GM21723 (cell line): ENCODE measurements around the gene ADARB2.
"Not testable (repeated sequence)": the region's sequence is repeated elsewhere in the genome, so short reads cannot be mapped to it uniquely, and the experiment has no call there.

Experiments used
- ATAC-seq: cut with Tn5 transposase; IDR thresholded peaks from one replicate; pipeline ENCODE4 v1.9.1; 2021; ENCODE audit warnings: mild to moderate bottlenecking, moderate library complexity; ENCODE audit not compliant: unreplicated experiment

Gene ADARB2

DNA sequence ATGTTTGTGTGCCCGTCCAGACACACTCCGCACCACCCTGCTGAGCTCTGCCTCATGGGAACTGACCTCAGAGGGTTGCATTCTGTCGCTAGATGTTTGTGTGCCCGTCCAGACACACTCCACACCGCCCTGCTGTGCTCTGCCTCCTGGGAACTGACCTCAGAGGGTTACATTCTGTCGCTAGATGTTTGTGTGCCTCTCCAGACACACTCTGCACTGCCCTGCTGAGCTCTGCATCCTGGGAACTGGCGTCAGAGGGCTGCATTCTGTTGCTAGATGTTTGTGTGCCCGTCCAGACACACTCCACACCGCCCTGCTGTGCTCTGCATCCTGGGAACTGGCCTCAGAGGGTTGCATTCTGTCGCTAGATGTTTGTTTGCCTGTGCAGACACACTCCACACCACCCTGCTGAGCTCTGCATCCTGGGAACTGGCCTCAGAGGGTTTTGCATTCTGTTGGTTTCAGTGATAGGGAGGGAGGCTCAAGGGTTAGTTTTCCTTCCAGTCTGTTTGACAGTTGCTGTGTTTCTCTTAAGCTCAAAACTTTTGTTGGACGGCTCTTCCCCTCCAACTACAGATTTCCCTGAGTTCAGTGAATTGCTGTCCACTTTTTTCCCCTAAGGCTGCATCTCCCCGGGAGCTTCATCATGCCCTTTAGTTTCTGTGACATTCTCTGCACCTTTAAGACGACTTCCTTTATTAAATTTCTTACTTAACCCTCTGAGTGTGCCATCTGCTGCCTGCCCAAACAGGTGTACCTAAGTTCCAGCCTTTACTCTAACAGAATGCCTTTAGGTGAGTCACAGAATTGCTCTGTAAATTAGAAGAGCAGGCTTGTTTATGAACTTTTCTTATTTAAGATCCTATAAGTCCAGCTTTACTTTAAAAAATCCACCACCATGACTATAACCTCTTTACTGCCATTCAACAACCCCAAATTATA is 119.7 kb downstream of the ADARB2 start:
- ATAC-seq = not testable (repeated sequence)

GRCh38 chr10:1616701-1617100 is 120.6 kb downstream of the ADARB2 start:
- ATAC-seq = not testable (repeated sequence)

DNA sequence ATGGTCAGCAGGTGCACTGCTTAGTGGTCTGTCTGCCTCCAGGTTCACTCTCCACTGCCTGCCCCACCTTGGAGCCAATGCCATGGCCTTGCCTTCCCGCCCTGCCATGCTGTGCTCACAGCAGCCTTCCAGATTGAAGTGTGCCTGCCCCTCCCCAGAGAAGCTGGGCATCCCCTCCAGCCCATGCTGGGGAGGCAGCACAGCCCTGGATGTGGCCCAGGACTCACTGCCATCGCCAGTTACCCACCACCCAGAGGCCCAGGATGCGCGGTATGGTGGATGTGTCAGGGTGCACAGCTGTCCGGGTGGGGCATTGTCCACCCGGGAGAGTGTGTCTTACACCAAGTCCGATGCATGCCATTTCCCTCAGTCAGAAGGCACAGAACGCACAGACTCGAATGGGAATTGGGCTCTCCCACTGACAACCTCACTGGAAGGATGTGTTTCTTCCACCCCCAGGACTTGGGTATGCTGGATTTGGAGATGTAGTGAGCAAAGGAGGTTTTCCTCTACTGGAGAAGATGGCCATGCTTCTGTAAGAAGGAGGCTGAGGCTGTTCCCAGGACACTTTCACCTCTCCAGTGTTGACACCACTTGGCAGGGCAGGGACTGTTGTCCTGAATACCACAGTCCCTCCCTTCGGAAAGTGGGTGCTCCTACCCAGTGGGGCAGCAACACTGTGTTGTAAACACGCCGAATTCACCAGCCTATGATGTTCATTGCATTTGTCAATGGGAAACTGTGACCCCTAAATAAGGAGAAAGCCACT is 122.0 kb downstream of the ADARB2 start:
- ATAC-seq = no peak

GRCh38 chr10:1613511-1613910 is 123.8 kb downstream of the ADARB2 start:
- no peak for ATAC-seq

DNA sequence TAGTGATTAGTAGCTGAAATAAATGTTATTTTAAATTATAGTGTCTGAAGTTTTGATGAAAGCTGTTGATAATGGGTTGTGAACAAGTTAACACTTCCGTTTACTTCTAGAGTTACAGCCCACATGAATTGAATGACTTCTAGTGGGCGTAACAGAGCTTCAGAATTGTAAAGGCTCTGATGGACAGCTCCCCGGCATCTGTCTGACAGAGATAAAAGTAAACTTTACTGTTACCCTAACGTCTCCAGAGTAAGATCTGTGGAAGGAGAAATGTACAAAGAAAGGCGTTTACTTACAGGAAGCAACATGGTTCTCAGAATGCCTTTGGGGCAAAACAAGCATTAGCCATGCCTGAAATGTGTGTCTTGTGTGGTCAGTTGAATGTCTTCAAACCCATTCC is 124.4 kb downstream of the ADARB2 start:
- no peak for ATAC-seq

- no peak for ATAC-seq
These were observed 125.3 kb downstream of the ADARB2 start for GRCh38 chr10:1611936-1612550.

GRCh38 chr10:1610986-1611770 is 126.1 kb downstream of the ADARB2 start:
- ATAC-seq = no peak

- ATAC-seq = no peak
These were observed 127.7 kb downstream of the ADARB2 start for GRCh38 chr10:1609648-1609970.

DNA sequence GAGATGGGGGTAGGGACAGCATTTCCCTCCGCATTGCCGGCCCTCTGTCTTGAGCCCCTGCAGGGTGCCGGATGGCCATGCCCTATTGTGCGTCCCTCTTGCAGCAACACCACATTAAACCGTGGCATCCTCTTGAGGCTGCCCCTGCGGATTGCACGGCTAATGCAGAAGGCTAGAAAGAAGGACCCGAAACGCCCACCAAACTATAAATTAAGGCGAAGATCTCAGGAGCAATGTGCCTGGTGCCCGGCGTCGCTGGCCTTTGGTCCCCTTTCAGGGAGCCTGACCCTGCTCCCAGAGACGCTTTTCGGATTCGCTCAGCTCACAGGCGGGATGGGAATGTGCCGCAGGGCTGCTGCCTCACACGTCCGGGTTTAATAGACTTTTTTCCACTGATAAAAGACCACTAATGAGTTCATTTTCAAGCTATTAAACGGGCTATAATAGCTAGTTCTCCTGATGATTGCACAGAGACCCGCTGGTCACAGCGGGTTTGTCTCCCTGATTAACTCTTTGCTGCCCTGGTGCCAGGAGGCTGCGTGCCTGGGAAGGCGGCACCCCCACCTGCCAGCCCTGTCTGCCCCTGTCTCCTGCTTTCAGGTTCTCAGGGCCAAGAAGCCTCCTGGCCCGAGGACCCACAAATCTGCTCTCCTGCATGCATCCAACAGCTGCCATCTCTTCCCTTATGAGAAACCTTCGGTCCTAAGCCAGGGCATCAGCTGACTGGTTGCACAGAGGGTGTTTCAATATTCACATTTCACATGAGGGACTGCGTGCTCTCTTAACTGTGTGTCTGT is 128.3 kb downstream of the ADARB2 start:
- ATAC-seq = no peak

GRCh38 chr10:1608408-1608807 is 128.9 kb downstream of the ADARB2 start:
- no peak for ATAC-seq

DNA sequence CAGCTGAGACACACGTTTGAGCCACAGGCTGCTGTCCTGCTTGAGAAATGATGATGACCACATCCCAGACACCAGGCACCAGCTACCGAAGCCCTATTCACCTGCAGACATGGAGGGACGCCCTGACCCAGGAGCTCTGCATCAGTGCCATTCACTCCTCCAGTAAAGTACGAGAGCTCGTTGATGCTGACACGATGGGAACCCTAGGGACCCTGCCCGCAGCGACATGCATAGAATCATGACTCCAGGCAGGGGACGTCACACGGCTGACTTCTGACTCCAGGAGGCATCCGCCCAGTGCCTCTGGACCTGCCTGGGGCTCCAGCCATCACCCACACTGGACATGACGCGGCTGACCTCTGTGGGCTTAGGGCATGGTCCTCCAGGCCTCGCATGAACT is 129.9 kb downstream of the ADARB2 start:
- no peak for ATAC-seq

- no peak for ATAC-seq
These were observed 131.1 kb downstream of the ADARB2 start for GRCh38 chr10:1605999-1606940.

- no peak for ATAC-seq
These were observed 132.2 kb downstream of the ADARB2 start for GRCh38 chr10:1605121-1605520.

DNA sequence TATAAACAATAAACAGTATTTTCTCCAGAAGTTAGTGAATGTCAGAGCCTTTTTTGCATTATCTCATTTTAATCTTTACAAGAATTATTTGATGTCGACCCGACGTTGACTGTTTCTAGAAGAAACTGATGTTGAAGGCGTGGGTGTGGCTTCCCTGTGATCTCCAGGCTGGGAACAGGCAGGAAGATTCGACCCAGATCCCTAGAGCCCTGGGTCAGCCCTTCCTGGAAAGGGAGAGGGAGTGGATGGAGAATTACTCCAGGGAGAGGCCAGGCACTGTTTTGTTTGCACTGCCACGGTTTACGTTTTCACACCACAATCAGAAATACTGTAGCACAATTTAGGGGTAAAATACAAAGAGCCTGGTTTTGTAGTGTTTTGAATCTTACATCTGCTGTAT is 133.1 kb downstream of the ADARB2 start:
- no peak for ATAC-seq

- ATAC-seq = no peak
These were observed 134.1 kb downstream of the ADARB2 start for GRCh38 chr10:1603181-1603580.

DNA sequence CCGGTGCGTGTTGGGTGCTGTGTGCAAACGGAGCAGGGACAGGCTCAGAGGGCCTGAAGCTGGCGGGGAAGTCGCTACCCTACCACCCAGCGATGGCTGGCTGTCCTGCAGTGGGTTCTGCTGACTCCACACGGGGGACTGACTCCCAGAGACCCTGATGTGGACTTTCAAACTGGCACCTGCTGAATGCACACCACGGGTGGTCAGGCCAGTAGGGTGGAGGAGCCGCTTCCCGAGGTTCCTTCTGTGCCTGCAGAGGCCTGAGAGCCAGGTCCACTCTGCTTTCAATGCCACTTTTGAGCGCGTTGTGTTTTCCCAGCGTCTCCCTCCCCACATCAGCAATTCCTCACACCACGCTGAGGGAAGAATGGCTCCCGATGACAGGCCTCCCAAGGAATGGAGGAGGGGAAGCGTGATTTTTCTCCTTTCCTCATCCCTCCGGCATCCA is 135.3 kb downstream of the ADARB2 start:
- no peak for ATAC-seq

GRCh38 chr10:1601406-1601805 is 135.9 kb downstream of the ADARB2 start:
- no peak for ATAC-seq

- ATAC-seq = no peak
These were observed 136.5 kb downstream of the ADARB2 start for GRCh38 chr10:1600861-1601260.
